Ovary (tissue), 3 donors: Measurements from ENCODE around the gene CDC14B.

Experiments
- POLR2A ChIP-seq: fragments of 450-650 bp; IDR thresholded peaks from one replicate; pipeline ENCODE4 v1.6.1; 2017; ENCODE audit warnings: antibody characterized with exemption, mild to moderate bottlenecking, moderate library complexity
- TF ChIP-seq, protein P1 (sequence below), 3 donors: fragments of 450-650 bp in 2 of 3; fragments of 200-600 bp in 1 of 3; IDR thresholded peaks; one replicate each; pipeline versions ENCODE4 v1.5.1 to v1.8.0; 2016 to 2022; ENCODE audit warnings: antibody characterized with exemption in 3 of 3, mild to moderate bottlenecking in 1 of 3
- donor health status: DM: no; HTN: no; CAD: no.

DNA sequence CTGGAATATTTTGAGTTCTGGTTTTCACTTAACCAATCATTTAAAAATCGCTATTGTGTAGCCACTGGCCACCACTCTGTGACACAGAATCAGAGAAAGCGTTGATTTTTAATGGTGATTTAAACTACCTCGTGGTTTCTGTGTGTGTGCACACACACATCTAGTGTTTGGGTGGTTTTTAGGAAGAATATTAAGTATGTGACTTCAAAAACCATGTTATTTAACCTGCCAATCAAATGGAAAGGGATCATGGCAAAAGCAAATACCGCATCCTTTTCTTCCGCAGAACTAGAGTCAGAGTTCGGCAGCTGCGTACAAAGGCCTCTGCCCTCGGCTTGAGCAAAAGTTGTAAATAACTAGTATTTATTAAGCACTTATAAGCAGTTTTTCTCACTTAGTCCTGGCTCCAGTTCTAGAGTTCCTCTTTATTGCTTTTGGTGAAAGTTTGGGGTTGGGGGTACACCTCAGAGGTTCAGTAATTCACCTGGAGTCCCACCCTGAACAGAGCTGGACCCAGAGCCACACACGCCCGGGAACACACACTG, 129.0 kb downstream of the CDC14B start:
- TF ChIP-seq, protein P1, sequence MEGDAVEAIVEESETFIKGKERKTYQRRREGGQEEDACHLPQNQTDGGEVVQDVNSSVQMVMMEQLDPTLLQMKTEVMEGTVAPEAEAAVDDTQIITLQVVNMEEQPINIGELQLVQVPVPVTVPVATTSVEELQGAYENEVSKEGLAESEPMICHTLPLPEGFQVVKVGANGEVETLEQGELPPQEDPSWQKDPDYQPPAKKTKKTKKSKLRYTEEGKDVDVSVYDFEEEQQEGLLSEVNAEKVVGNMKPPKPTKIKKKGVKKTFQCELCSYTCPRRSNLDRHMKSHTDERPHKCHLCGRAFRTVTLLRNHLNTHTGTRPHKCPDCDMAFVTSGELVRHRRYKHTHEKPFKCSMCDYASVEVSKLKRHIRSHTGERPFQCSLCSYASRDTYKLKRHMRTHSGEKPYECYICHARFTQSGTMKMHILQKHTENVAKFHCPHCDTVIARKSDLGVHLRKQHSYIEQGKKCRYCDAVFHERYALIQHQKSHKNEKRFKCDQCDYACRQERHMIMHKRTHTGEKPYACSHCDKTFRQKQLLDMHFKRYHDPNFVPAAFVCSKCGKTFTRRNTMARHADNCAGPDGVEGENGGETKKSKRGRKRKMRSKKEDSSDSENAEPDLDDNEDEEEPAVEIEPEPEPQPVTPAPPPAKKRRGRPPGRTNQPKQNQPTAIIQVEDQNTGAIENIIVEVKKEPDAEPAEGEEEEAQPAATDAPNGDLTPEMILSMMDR (IDR thresholded peaks at IDR 0.05) = no peak
- TF ChIP-seq POLR2A = no peak
